Measurements from ENCODE around the gene CEP170B.
"Not testable (repeated sequence)": the region's sequence is repeated elsewhere in the genome, so short reads cannot be mapped to it uniquely, and the experiment has no call there.

Gene CEP170B

GRCh38 chr14:104892531-104893434, 27.7 kb downstream of the CEP170B start:
- DNase-seq = no peak

GRCh38 chr14:104893435-104894207, 28.6 kb downstream of the CEP170B start:
- DNase-seq = no peak

- DNase-seq = no peak
Measured at GRCh38 chr14:104894331-104895206, 29.5 kb downstream of the CEP170B start.

GRCh38 chr14:104895207-104895785, 30.2 kb downstream of the CEP170B start:
- DNase-seq = no peak

GRCh38 chr14:104895786-104896661, 31.0 kb downstream of the CEP170B start:
- DNase-seq = no peak

GRCh38 chr14:104897330-104898194, 32.5 kb downstream of the CEP170B start:
- DNase-seq = no peak

GRCh38 chr14:104898195-104898558, 33.1 kb downstream of the CEP170B start:
- no peak for DNase-seq

- no peak for DNase-seq
Measured at GRCh38 chr14:104898870-104899510, 33.9 kb downstream of the CEP170B start.

- no peak for DNase-seq
Measured at GRCh38 chr14:104899781-104900180, 34.7 kb downstream of the CEP170B start.

GRCh38 chr14:104900639-104901512, 35.8 kb downstream of the CEP170B start:
- no peak for DNase-seq

- DNase-seq = no peak
Measured at GRCh38 chr14:104903990-104904389, 38.9 kb downstream of the CEP170B start.

- DNase-seq = not testable (repeated sequence)
Measured at GRCh38 chr14:104904650-104905578, 39.8 kb downstream of the CEP170B start.

GRCh38 chr14:104905579-104905933, 40.5 kb downstream of the CEP170B start:
- DNase-seq = not testable (repeated sequence)

- DNase-seq = no peak
Measured at GRCh38 chr14:104908303-104908702, 43.2 kb downstream of the CEP170B start.

- no peak for DNase-seq
Measured at GRCh38 chr14:104912053-104912452, 47.0 kb downstream of the CEP170B start.

- no peak for DNase-seq
Measured at GRCh38 chr14:104913435-104913834, 48.4 kb downstream of the CEP170B start.

GRCh38 chr14:104917116-104917515, 52.0 kb downstream of the CEP170B start:
- no peak for DNase-seq

GRCh38 chr14:104917993-104918392, 52.9 kb downstream of the CEP170B start:
- DNase-seq = no peak

All from SIG-M5 (cell line).